ENCODE results near the gene FERMT1. TPM values are rescaled to one million over a fixed set of nuclear protein-coding genes. Genes with fewer than 3 reads are reported as not detected.

The FERMT1 gene
- total RNA-seq, 1 experiment from 2014 or later = 70.8 TPM

GRCh38 chr20:6046432-6046831 is 76.4 kb downstream of the FERMT1 start:
- H3K27me3 ChIP-seq (ENCODE audit: low read length) = no peaks in the 10 kb centered on the region
- no peak overlapping the region for H3K9ac ChIP-seq (ENCODE audit: low read length)
- H3F3A ChIP-seq (ENCODE audit: low read length, unreplicated experiment) = no peaks in the 10 kb centered on the region
- no peak for TF ChIP-seq EZH2 (IDR thresholded peaks at IDR 0.05; ENCODE audit: low read length, unreplicated experiment)
- no peak for TF ChIP-seq EZH2phosphoT487 (IDR thresholded peaks at IDR 0.05; ENCODE audit: borderline replicate concordance, low read length)
- TF ChIP-seq CTCF (conservative IDR thresholded peaks at IDR 0.05; ENCODE audit: low read depth, low read length) = no peak
- no peaks in the 10 kb centered on the region for H4K20me1 ChIP-seq (ENCODE audit: low read length)
- DNase-seq (no peak), ATAC-seq (no peak)
- intact Hi-C loops (cut with micrococcal nuclease) = no loop called here
- no peaks in the 10 kb centered on the region for H3K9me3 ChIP-seq (ENCODE audit: low read length)
- ChIA-PET CTCF (no interaction called here), POLR2A (ENCODE audit: unreplicated experiment) (no interaction called here)
- H3K36me3 ChIP-seq (ENCODE audit: low read depth, low read length) = no peaks in the 10 kb centered on the region
- H3K4me3 ChIP-seq (ENCODE audit: low read length) = no peak overlapping the region
- no peaks in the 10 kb centered on the region for H3K9me2 ChIP-seq (replicated peaks; ENCODE audit: low read length)
- no peaks in the 10 kb centered on the region for H3K79me2 ChIP-seq (ENCODE audit: low read length)
- BruUV-seq (replicated peaks) = no TSS peak
- no peak overlapping the region for H2AFZ ChIP-seq (ENCODE audit: low read length)
- no peaks in the 10 kb centered on the region for H3K4me1 ChIP-seq (ENCODE audit: insufficient read depth, low read length)
- H3K27ac ChIP-seq (ENCODE audit: low read length) = no peak overlapping the region
- H3K4me2 ChIP-seq (ENCODE audit: low read length) = no peak overlapping the region

DNA sequence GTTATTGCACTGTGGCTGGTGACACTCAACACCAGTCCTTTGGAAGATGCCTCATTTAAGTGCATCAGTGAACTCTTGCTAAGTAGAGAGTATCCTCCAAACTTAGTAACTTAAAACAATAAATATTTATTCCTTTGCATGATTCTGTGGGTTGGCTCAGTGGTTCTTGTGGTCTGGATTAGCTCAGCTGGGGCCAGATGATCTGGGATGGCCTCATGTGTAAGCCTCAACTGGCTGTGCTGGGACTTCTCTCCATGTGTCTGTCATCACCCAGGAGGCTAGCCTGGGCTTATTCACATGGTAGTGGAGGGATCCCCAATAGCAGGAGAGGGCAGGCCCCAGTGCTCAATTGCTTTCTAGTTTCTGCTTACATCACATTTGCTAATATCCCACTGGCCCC is 77.3 kb downstream of the FERMT1 start:
- no peak overlapping the region for H2AFZ ChIP-seq (ENCODE audit: low read length)
- peaks cover 4% of the 10 kb centered on the region; the same call in 1 of the 2 replicates for H3K36me3 ChIP-seq (ENCODE audit: low read depth, low read length)
- DNase-seq (no peak), ATAC-seq (no peak)
- no peaks in the 10 kb centered on the region for H3K79me2 ChIP-seq (ENCODE audit: low read length)
- H3F3A ChIP-seq (ENCODE audit: low read length, unreplicated experiment) = no peaks in the 10 kb centered on the region
- intact Hi-C loops (cut with micrococcal nuclease) = no loop called here
- ChIA-PET CTCF (no interaction called here), POLR2A (ENCODE audit: unreplicated experiment) (no interaction called here)
- no peaks in the 10 kb centered on the region for H3K9me3 ChIP-seq (ENCODE audit: low read length)
- H3K27ac ChIP-seq (ENCODE audit: low read length) = no peak overlapping the region
- no peaks in the 10 kb centered on the region for H3K27me3 ChIP-seq (ENCODE audit: low read length)
- no peaks in the 10 kb centered on the region for H3K9me2 ChIP-seq (replicated peaks; ENCODE audit: low read length)
- no TSS peak for BruUV-seq (replicated peaks)
- H3K9ac ChIP-seq (ENCODE audit: low read length) = no peak overlapping the region
- no peak overlapping the region for H3K4me2 ChIP-seq (ENCODE audit: low read length)
- TF ChIP-seq EZH2 (IDR thresholded peaks at IDR 0.05; ENCODE audit: low read length, unreplicated experiment) (no peak), CTCF (conservative IDR thresholded peaks at IDR 0.05; ENCODE audit: low read depth, low read length) (no peak), EZH2phosphoT487 (IDR thresholded peaks at IDR 0.05; ENCODE audit: borderline replicate concordance, low read length) (no peak)
- H3K4me3 ChIP-seq (ENCODE audit: low read length) = no peak overlapping the region
- no peaks in the 10 kb centered on the region for H4K20me1 ChIP-seq (ENCODE audit: low read length)
- H3K4me1 ChIP-seq (ENCODE audit: insufficient read depth, low read length) = no peaks in the 10 kb centered on the region

DNA sequence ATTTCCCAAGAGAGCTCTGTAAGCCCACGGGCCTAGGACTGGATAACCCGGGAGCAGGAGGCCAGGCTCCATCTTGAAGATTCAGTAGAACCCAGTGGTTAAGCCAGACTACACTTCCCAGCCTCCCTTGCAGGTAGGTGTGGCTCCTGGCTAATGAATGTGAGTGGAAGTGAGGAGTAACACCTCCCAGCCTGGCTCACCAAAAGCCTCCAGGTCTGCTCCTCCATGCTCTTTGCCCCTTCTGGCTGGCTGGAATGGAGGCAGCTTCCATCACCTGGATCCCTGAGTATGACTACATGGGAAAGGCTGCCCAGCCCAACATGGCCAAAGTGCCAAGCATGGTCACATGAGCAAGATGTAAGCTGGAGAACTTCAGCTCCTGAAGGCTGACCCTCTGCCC is 78.7 kb downstream of the FERMT1 start:
- Histone ChIP-seq H3F3A (ENCODE audit: low read length, unreplicated experiment) (no peaks in the 10 kb centered on the region), H4K20me1 (ENCODE audit: low read length) (no peaks in the 10 kb centered on the region), H3K9me2 (replicated peaks; ENCODE audit: low read length) (no peaks in the 10 kb centered on the region), H3K4me3 (ENCODE audit: low read length) (no peak overlapping the region), H3K9ac (ENCODE audit: low read length) (no peak overlapping the region), H3K4me2 (ENCODE audit: low read length) (no peak overlapping the region), H3K79me2 (ENCODE audit: low read length) (no peaks in the 10 kb centered on the region), H3K9me3 (ENCODE audit: low read length) (no peaks in the 10 kb centered on the region), H3K4me1 (ENCODE audit: insufficient read depth, low read length) (no peaks in the 10 kb centered on the region), H3K27me3 (ENCODE audit: low read length) (no peaks in the 10 kb centered on the region), H3K36me3 (ENCODE audit: low read depth, low read length) (peaks cover 10% of the 10 kb centered on the region), H3K27ac (ENCODE audit: low read length) (no peak overlapping the region), H2AFZ (ENCODE audit: low read length) (no peak overlapping the region)
- no TSS peak for BruUV-seq (replicated peaks)
- intact Hi-C loops (cut with micrococcal nuclease) = no loop called here
- ATAC-seq (no peak; the same call in 1 of the 2 replicates), DNase-seq (no peak)
- CTCF ChIA-PET = no interaction called here
- POLR2A ChIA-PET (ENCODE audit: unreplicated experiment) = no interaction called here
- no peak for TF ChIP-seq CTCF (conservative IDR thresholded peaks at IDR 0.05; ENCODE audit: low read depth, low read length)
- no peak for TF ChIP-seq EZH2phosphoT487 (IDR thresholded peaks at IDR 0.05; ENCODE audit: borderline replicate concordance, low read length)
- no peak for TF ChIP-seq EZH2 (IDR thresholded peaks at IDR 0.05; ENCODE audit: low read length, unreplicated experiment)

Measured in PC-3 (cell line).